CD14-positive monocyte (primary cell): ENCODE measurements around the gene GABARAPL1. TPM values are rescaled to one million over a fixed set of nuclear protein-coding genes. Genes with fewer than 3 reads are reported as not detected.

Experiments
- DNase-seq, 3 donors: peaks; one replicate each; pipeline ENCODE4 v3.0.0-alpha.2; 2011 to 2022
- H2AFZ ChIP-seq: 2 replicates; pipeline ENCODE4 v1.6.0; 2012; ENCODE audit warnings: mild to moderate bottlenecking, low read depth, low read length, inconsistent platforms; ENCODE audit not compliant: insufficient read depth, poor library complexity, severe bottlenecking
- H3K27ac ChIP-seq, 2 donors: 1 replicate in 1 of 2; 2 replicates in 1 of 2; pipeline ENCODE4 v1.5.1; 2012 to 2013; ENCODE audit warnings: low read length in 2 of 2, control low read depth in 1 of 2, inconsistent platforms in 1 of 2, low read depth in 1 of 2, mild to moderate bottlenecking in 1 of 2
- H3K27me3 ChIP-seq, 2 donors: one replicate each; pipeline versions ENCODE4 v1.6.0 to v1.6.1; 2011 to 2013; ENCODE audit warnings: low read length in 2 of 2; ENCODE audit not compliant: control insufficient read depth in 2 of 2, insufficient read depth in 2 of 2
- H3K36me3 ChIP-seq, 2 donors: replicated peaks in 1 of 2; 1 replicate in 1 of 2; 2 replicates in 1 of 2; pipeline versions ENCODE4 v1.5.1 to v1.6.1; 2012 to 2013; ENCODE audit warnings: low read length in 2 of 2, control low read depth in 1 of 2, inconsistent platforms in 1 of 2, mild to moderate bottlenecking in 1 of 2; ENCODE audit not compliant: insufficient read depth in 2 of 2, control insufficient read depth in 1 of 2
- H3K4me1 ChIP-seq, 2 donors: 1 replicate in 1 of 2; 2 replicates in 1 of 2; pipeline versions ENCODE4 v1.5.1 to v1.6.1; 2012 to 2013; ENCODE audit warnings: low read length in 2 of 2, control low read depth in 1 of 2, inconsistent platforms in 1 of 2, mild to moderate bottlenecking in 1 of 2, moderate library complexity in 1 of 2; ENCODE audit not compliant: insufficient read depth in 2 of 2, control insufficient read depth in 1 of 2
- H3K4me2 ChIP-seq: replicated peaks from 2 replicates; pipeline ENCODE3; 2012; ENCODE audit warnings: low read length, moderate library complexity, mild to moderate bottlenecking; ENCODE audit not compliant: poor library complexity, severe bottlenecking; ENCODE audit errors: extremely low read depth
- H3K4me3 ChIP-seq, 3 experiments: fragments of 200-600 bp in 1 of 3; sonication (generic) in 1 of 3; replicated peaks in 1 of 3; 1 replicate in 2 of 3; 2 replicates in 1 of 3; pipeline ENCODE4 v1.5.1; 2011 to 2013; ENCODE audit warnings: low read length in 3 of 3, mild to moderate bottlenecking in 3 of 3, control low read depth in 2 of 3, low read depth in 2 of 3, inconsistent platforms in 1 of 3, moderate library complexity in 1 of 3
- H3K79me2 ChIP-seq: 2 replicates; pipeline ENCODE4 v1.6.0; 2012; ENCODE audit warnings: mild to moderate bottlenecking, control low read depth, inconsistent platforms, low read length, moderate library complexity; ENCODE audit not compliant: insufficient read depth
- H3K9ac ChIP-seq: 2 replicates; pipeline ENCODE4 v1.6.0; 2017; ENCODE audit warnings: low read length, mild to moderate bottlenecking; ENCODE audit not compliant: insufficient read depth, poor library complexity, severe bottlenecking
- H3K9me3 ChIP-seq, 2 donors: replicated peaks in 1 of 2; 1 replicate in 1 of 2; 2 replicates in 1 of 2; pipeline versions ENCODE4 v1.5.1 to v1.6.1; 2012 to 2013; ENCODE audit warnings: low read length in 2 of 2, control low read depth in 1 of 2; ENCODE audit not compliant: control insufficient read depth in 1 of 2, insufficient read depth in 1 of 2
- H4K20me1 ChIP-seq: 2 replicates; pipeline ENCODE4 v1.6.0; 2012; ENCODE audit warnings: mild to moderate bottlenecking, low read length, control low read depth, moderate library complexity; ENCODE audit not compliant: insufficient read depth
- H3K27ac Mint-ChIP-seq, 7 donors: one replicate each; pipeline ENCODE4 v1.8.0; 2020; ENCODE audit warnings: mild to moderate bottlenecking in 7 of 7, mixed read lengths in 7 of 7, moderate library complexity in 6 of 7, inconsistent platforms in 2 of 7
- H3K27me3 Mint-ChIP-seq, 3 donors: one replicate each; pipeline ENCODE4 v1.8.0; 2021 to 2022; ENCODE audit warnings: low read depth in 3 of 3, mild to moderate bottlenecking in 3 of 3, mixed read lengths in 3 of 3, moderate library complexity in 3 of 3, inconsistent platforms in 1 of 3
- H3K36me3 Mint-ChIP-seq, 2 donors: one replicate each; pipeline ENCODE4 v1.8.0; 2020; ENCODE audit warnings: mixed read lengths in 2 of 2, inconsistent platforms in 1 of 2, mild to moderate bottlenecking in 1 of 2
- H3K4me1 Mint-ChIP-seq: one replicate; pipeline ENCODE4 v1.8.0; 2020; ENCODE audit warnings: mild to moderate bottlenecking, mixed read lengths
- H3K4me3 Mint-ChIP-seq, 2 donors: one replicate each; pipeline ENCODE4 v1.8.0; 2020; ENCODE audit warnings: mild to moderate bottlenecking in 2 of 2, mixed read lengths in 2 of 2, moderate library complexity in 1 of 2
- H3K9me3 Mint-ChIP-seq, 7 donors: one replicate each; pipeline ENCODE4 v1.8.0; 2020 to 2022; ENCODE audit warnings: mixed read lengths in 7 of 7, mild to moderate bottlenecking in 6 of 7, moderate library complexity in 6 of 7, inconsistent platforms in 2 of 7
- CTCF ChIP-seq: fragments of 200-600 bp; IDR thresholded peaks from one replicate; pipeline ENCODE4 v1.8.0; 2022; ENCODE audit warnings: antibody characterized with exemption, mild to moderate bottlenecking
- WGBS: methylation state at CpG from one replicate; pipeline ENCODE4 v1.1.5; 2013; ENCODE audit warnings: missing lambda C conversion rate; ENCODE audit not compliant: insufficient coverage; 5-methylcytosine and 5-hydroxymethylcytosine counted together
- intact Hi-C, 2 donors: fragments of 100-400 bp; cut with micrococcal nuclease; formaldehyde crosslinking; loops; one replicate each; pipeline versions ENCODE4 v1.15.0 to v1.15.1; 2023
- polyA plus RNA-seq, 3 donors: library from polyadenylated mRNA; depleted of rRNA in 1 of 3; unstranded in 2 of 3; stranded (reverse) in 1 of 3; fragments of 300-500 nt in 2 of 3; fragments of >200 nt in 1 of 3; fragmentation: Illumina TruSeq in 2 of 3; gene quantifications; 1 replicate in 2 of 3; 2 replicates in 1 of 3; pipeline ENCODE4 v1.2.3, GENCODE V29; 2012 to 2021

Gene GABARAPL1
- polyA plus RNA-seq, 3 donors = 13.1 to 291 (median 15.5) TPM

GRCh38 chr12:10191865-10192264, 20.8 kb upstream of the GABARAPL1 start:
- WGBS = no CpG with 5 or more reads among the region's 2 CpGs
- no peaks in the 10 kb centered on the region for H3K79me2 ChIP-seq
- no peaks in the 10 kb centered on the region for H3K36me3 Mint-ChIP-seq
- no peak overlapping the region for H3K9ac ChIP-seq
- no peaks in the 10 kb centered on the region for H3K9me3 Mint-ChIP-seq
- H3K27ac Mint-ChIP-seq = no peak overlapping the region
- no peaks in the 10 kb centered on the region for H4K20me1 ChIP-seq
- no peaks in the 10 kb centered on the region for H3K36me3 ChIP-seq
- intact Hi-C loops = loop anchor here (2.0 kb wide), 1 partner anchor 39 kb away; no protein-coding TSS in a partner anchor
- no peak overlapping the region for H3K27ac ChIP-seq
- no peak overlapping the region for H2AFZ ChIP-seq
- TF ChIP-seq CTCF = no peak
- H3K4me3 Mint-ChIP-seq = no peak overlapping the region
- no peaks in the 10 kb centered on the region for H3K9me3 ChIP-seq
- no peak overlapping the region for H3K4me2 ChIP-seq
- H3K27me3 ChIP-seq = peaks cover 0 to 6% of the 10 kb centered on the region in 2 donors
- no peak for DNase-seq
- H3K4me3 ChIP-seq = no peak overlapping the region
- peaks cover 26% of the 10 kb centered on the region for H3K4me1 Mint-ChIP-seq
- H3K4me1 ChIP-seq = peaks cover 12 to 15% of the 10 kb centered on the region in 2 donors
- H3K27me3 Mint-ChIP-seq = peaks cover 4 to 8% (median 5%) of the 10 kb centered on the region in 3 donors

- Histone ChIP-seq H3K4me3 (no peak overlapping the region), H3K4me2 (no peak overlapping the region), H3K4me1 (peaks cover 7 to 9% of the 10 kb centered on the region in 2 donors), H3K9ac (no peak overlapping the region), H2AFZ (no peak overlapping the region), H3K9me3 (no peaks in the 10 kb centered on the region), H3K27ac (no peak overlapping the region), H4K20me1 (no peaks in the 10 kb centered on the region), H3K79me2 (no peaks in the 10 kb centered on the region), H3K27me3 (peaks cover 0 to 6% of the 10 kb centered on the region in 2 donors), H3K36me3 (no peaks in the 10 kb centered on the region)
- Mint-ChIP-seq H3K27ac (no peak overlapping the region), H3K27me3 (peaks cover 4 to 7% (median 5%) of the 10 kb centered on the region in 3 donors), H3K4me3 (no peak overlapping the region), H3K36me3 (no peaks in the 10 kb centered on the region), H3K4me1 (peaks cover 21% of the 10 kb centered on the region), H3K9me3 (no peaks in the 10 kb centered on the region)
- intact Hi-C loops = no loop called here
- no peak for TF ChIP-seq CTCF
- WGBS = no CpG with 5 or more reads among the region's 3 CpGs
- no peak for DNase-seq
These were observed 18.5 kb upstream of the GABARAPL1 start for GRCh38 chr12:10194160-10194670.
